SIG-M5 treated with dmso at 0.1 percent for 504 hours (cell line): Measurements from ENCODE around the gene PSMB2.
"Not testable (repeated sequence)": the region's sequence is repeated elsewhere in the genome, so short reads cannot be mapped to it uniquely, and the experiment has no call there.

ENCODE experiments used
- DNase-seq: peaks from one replicate; lab custom pipeline; 2025; ENCODE audit not compliant: unreplicated experiment; lab: John Stamatoyannopoulos, UW

The PSMB2 gene

DNA sequence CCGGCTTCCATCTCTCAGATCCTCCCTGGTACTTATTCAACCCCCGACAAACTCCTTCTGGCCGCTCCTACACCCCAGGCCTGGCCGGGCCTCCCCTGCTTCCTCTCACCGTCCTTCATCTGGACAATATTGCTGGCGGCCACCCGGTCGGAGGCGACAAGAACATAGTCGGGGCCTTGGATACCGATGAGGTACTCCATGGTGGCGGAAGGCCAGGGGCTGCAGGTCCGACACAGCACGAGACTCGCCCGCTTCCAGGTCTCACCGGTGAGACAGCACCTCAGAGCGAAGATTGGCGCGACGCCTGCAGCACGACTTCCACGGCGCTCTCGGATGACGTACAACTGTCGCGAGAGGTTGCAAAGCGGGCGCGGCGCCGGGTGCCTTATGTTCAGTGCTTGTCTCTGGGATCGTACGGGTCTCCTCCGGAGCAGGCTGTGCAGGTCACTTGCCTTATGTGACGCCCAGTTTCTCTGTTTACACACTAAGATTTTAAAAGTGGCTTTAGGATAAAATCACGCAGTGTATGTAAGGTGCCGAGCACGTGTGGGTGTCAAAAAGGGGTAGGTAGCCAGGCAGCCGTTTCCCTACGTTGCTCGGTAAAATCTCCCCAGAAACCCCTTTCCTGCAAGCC is at the start of gene PSMB2:
Gene PSMB2, minus strand, starts transcription at position 294 of the 634 bp plus-strand sequence. Its CDS starts 94 bp downstream, at position 200.
- peak; percentile 92 for DNase-seq

DNA sequence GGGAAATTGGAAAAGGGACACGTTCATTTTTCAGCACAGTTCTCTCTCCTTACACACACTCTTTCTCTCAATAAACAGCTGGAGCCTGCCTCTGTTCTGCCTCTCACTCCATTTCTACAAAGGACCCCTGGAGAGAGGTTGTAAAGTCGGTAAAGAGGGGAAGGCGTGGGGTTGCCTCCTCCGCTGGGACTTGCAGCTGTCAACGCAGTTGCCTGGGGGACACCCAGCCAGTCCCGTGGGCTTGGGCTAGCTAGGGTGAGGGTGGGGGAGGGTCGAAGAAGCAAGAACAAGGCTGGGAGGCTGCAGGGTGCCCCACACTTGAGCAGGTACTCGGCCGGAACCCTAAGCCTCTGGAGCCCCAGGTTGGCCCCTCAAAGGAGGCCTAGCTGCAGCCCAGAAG is 49.8 kb upstream of the PSMB2 start:
- no peak for DNase-seq

DNA sequence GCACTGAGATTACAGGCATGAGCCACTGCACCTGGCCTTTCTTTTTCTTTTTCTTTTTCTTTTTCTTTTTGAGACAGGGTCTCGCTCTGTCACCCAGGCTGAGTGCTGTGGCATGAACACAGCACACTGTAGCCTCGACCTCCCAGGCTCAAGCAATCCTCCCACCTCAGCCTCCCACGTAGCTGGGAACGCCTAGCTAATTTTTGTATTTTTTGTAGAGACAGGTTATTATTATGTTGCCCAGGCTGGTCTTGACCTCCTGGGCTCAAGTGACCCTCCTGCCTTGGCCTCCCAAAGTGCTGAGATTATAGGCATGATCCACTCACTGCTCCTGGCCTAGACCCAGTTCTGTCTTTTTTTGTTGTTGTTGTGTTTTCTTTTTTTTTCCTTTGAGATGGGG is 48.8 kb upstream of the PSMB2 start:
- not testable (repeated sequence) for DNase-seq

DNA sequence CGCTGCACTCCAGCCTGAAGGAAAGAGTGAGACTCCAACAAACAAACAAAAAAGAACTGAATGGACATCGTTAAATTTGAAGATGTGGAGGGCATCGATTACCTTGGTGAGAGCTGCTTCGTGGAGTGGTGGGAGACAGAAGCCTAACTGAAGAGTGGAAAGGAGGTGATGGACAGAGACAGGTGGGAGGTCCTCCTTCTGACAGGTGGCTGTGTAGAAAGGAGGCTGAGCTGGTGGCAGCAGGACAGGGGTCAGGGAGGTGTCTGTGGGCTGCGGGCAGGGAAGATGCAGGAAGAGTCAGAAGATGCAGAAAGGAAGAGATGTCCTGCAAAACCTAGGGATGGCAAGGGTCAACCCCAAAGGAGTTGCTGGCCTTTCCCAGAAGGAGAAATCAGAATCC is 46.8 kb upstream of the PSMB2 start:
- DNase-seq, result no peak

DNA sequence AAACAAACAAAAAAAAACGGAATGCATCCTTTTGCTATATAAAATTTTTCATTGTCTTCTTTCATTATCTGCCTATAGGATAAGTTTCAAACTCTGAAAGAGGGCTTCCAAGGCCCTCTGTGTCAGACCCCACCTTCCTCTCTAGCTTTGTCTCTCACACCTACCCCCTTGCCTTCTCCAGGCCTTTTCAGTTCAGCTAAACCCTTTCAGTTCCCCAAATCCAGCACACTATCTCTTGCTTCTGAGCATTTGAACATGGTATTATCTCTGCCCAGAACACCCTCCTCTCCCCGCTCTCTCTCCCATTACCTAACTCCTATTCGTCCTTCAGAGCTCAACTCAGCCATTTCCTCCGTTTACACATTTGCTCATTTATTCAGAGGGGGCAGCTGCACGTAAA is 41.7 kb upstream of the PSMB2 start:
- DNase-seq, result peak; percentile 46

DNA sequence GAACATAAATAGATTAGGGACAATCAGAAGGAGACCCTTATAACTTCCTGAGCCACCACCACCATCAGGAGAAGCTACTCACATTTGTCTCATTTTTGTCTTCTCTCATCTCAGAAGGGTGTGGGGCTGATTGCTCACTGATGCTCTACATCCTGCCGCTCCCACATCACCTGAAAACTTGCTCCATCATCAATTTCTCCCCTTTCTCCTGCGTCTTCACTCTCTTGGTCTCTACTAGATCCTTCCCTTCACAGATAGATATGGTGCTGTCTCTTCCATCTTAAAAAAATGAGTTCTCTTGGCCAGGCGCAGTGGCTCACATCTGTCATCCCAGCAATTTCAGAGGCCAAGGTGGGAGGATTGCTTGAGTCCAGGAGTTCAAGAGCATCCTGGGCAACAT is 38.9 kb upstream of the PSMB2 start:
- DNase-seq, result no peak

GRCh38 chr1:35675773-35676172 is 34.4 kb upstream of the PSMB2 start:
- DNase-seq, result no peak

DNA sequence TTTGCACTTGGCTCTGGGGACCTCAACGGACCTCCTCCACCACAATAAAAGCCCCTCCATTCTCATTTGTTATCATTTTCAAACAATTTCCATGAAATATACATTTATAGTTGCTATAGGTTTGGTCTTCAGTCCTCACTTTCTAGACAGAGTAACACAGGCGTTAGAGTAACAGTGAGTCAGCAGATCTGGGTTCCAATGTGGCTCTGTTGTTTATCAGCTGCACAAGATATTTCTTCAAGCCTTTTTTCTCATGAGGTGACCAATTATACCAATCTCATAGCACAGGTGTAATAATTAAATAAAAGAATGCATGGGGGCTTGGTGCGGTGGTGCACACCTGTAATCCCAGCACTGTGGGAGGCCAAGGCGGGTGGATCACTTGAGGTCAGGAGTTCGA is 32.8 kb upstream of the PSMB2 start:
- no peak for DNase-seq

DNA sequence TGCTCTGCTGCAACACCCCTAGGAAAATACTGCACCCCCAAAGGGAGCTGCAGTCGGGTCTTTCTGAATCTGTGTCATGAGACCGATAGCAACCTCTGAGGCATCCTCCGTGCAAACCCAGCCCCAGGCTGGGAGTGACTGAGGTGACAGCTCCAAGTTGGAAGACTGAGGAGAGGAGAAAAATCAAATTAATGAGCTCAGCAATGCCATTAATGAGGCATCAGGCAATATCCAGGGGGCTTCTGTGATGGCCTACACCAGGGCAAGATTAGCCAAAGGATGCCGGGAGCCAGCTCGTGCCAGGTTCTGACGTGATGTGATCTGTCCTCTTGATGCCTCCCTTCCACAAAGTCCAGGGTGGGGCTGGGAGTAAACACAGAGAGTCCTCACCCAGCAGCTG is 30.8 kb upstream of the PSMB2 start:
- no peak for DNase-seq

DNA sequence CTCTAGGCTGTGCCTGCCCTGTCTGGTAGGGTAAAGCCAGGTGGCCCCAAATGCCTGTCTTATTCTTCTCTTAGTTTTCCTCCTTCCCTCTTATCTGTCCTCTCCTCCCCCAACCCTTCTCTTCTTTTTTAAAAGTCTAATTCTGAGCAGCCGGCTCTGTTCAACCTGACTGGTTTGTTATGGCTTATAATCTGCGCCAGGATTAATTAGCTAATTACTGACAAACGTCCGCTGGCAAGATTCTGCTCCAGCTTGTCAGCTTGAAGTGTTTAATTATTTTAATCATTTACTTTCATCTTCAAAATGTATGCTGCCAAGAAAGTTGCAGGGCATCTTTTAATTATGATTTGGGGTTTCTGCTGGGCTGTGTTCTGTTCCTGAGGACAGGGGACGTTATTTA is 27.2 kb upstream of the PSMB2 start:
- no peak for DNase-seq

DNA sequence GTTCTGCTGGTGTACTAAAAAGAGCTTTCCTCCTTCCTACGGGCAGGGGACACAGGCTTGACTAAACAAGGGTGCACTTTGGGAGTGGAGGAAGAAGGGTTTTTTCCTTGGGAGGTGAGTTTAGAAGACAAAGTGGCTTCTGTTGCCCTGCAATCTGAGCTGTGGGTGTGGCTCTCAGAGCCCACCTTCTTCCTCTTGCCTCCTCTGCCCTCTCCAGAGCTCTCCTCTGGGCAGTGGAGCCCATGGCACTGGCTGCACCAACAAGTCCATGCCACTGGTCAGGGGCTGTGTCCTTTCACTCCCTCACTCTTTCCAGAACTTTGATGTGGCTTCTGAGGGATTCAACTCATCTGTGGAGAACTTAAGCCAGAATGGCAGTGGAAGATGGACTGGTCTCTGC is 25.6 kb upstream of the PSMB2 start:
- no peak for DNase-seq

- DNase-seq, result no peak
Observed at GRCh38 chr1:35666216-35666615, 24.9 kb upstream of the PSMB2 start.

- DNase-seq, result no peak
Observed at GRCh38 chr1:35663434-35663833, 22.1 kb upstream of the PSMB2 start.

DNA sequence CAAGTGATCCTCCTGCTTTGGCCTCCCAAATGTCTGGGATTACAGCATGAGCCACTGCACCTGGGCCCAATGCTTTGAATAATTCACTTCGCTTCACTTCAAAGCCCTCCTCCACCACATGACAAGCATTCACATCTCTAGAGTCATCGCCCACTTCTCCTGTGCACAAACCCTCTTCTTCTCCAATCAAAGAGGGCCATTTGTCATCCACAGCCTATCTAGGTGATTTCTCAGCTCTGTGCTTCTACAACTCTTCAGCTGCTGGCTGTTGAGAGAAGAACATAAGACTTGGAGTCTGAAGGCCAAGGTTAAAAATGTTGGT is 20.1 kb upstream of the PSMB2 start:
- no peak for DNase-seq

GRCh38 chr1:35660581-35661473 is 19.5 kb upstream of the PSMB2 start:
- no peak for DNase-seq

- DNase-seq, result no peak
Observed at GRCh38 chr1:35659589-35659988, 18.3 kb upstream of the PSMB2 start.

DNA sequence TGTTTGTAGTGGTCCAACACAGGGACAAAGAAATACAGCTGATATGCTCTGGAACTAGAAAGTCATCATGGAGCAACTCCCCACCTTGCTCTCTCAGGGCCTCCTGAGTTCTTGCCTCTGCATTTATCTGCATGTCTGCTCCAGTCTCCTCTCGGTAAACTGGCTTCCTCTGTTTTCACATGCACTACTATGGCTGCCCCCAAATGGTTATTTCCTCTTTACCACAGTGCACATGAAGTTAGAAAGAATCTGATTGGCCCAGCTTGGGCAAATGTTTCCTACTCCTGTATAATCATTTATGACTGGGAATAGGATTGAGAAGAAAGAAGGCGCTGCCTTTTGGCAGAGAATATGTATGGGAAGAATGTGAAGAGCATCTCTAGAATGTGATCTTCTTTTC is 16.5 kb upstream of the PSMB2 start:
- DNase-seq, result peak; percentile 15

DNA sequence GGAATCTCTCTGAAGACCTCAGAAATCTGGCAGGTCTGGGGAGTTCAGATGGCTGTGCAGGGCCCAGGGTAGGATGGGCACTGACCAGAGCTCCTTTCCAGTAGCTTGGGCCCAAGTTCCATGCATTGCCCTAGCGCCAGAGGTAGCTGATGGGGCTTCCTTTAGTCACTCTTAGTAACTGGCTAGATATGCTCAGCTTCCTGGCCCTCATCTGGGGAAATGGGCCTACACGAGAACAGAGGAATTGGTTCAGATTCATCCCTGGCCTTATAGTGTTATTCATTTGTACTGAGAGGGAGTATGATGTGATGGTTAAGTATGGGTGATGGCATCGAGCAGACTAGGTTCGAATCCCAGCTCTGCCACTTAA is 15.5 kb upstream of the PSMB2 start:
- DNase-seq, result no peak

DNA sequence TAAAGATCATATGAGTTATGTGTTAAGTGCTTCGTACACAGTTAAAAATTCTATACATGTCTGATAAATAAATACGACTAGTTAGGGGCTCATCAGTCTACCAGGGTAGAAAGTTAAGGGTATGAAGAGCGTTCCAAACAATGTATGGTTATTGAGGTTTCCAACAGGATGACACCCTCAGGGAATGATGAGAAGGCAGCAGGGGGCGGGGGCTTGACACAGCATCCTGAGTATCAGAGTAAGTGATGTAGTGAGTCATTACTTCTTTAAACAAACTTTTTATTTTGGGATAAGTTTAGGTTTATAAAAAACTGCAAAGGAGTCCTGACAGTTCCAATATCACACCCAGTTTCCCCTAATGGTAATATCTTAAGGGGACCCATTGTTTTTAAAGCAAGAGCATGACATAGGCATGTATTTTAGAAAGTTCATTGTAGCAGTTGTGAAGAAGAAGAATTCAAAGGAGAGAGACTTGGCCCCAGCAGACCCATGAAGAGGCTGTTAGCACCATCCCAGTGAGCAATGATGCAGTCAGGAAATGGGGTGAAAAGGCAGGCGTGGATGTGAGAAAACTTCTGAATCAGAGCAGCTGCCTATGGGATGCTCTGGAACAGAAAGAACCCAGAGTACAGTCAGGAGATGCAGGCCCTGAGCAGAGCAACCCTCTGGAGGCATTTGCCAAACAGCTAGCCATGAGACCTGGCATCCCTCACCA is 15.0 kb upstream of the PSMB2 start:
- no peak for DNase-seq

- no peak for DNase-seq
Observed at GRCh38 chr1:35655196-35655595, 13.9 kb upstream of the PSMB2 start.

DNA sequence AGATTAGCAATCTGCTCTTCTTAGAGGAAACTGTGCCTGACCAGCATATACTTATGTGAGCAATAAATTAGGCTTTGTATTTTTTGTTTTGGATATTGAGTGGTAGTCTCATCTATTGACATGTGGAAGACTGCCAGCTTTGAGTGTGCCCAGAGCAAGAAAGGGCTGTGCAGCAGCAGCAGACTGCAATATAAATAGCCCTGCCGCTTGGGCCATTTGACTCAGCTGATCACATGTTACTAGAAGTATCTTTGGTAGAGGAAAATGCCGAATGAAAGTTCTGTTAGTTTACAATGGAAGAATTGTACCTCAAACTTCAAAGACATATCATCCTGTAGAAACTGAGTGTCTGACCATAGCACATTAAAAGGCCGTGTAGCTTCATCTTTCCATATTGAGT is 9.1 kb upstream of the PSMB2 start:
- no peak for DNase-seq

DNA sequence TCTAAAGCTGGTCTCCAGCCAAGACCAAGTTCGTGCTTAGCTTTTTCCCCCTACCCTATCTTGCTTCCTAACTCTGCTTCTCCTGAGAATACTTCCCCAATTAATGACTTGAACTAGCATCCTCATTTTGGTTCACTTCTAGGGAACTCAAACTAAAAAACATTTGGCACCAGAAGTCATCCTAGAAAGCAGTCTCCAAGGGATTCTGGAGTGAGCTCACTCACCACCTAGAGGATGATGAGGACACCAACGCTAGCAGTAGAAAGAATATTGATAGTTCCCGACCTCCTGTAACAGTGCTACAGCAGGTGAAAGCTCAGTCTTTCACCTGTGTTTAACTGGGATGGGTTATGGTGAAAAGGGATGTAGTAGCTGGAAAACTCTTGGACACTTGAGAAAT is 4.7 kb upstream of the PSMB2 start:
- DNase-seq, result no peak
